Naive thymus-derived CD4-positive, alpha-beta T cell (primary cell): Measurements from ENCODE around the gene PTGIS. TPM values are rescaled to one million over a fixed set of nuclear protein-coding genes. Genes with fewer than 3 reads are reported as not detected.

Experiments used
- ATAC-seq: fragments of 150-1000 bp; cut with Tn5 transposase; 2 replicates; pipeline ENCODE4 v1.10.0; 2021; ENCODE audit warnings: mild to moderate bottlenecking, moderate library complexity
- CTCF ChIA-PET: fragments of 350-600 bp; sonication (Branson Sonifier 250); formaldehyde crosslinking; loops from one replicate; lab custom pipeline; 2021; ENCODE audit warnings: antibody characterized with exemption; lab: Charles Lee
- POLR2A ChIA-PET: fragments of 350-600 bp; sonication (Branson Sonifier 250); formaldehyde crosslinking; loops from one replicate; lab custom pipeline; 2021; ENCODE audit warnings: antibody characterized with exemption, inconsistent platforms; lab: Charles Lee
- DNase-seq, 9 donors: peaks; one replicate each; pipeline versions ENCODE4 v3.0.0 to v3.0.0-alpha.2; 2020 to 2022; ENCODE audit warnings: mixed read lengths in 1 of 9
- H3K27ac ChIP-seq: one replicate; pipeline ENCODE4 v1.7.0; 2013; ENCODE audit warnings: mild to moderate bottlenecking, low read depth, low read length, moderate library complexity
- H3K27me3 ChIP-seq, 2 donors: one replicate each; pipeline ENCODE4 v1.7.0; 2013; ENCODE audit warnings: low read length in 2 of 2, mild to moderate bottlenecking in 2 of 2, moderate library complexity in 2 of 2; ENCODE audit not compliant: control insufficient read depth in 2 of 2, insufficient read depth in 2 of 2
- H3K36me3 ChIP-seq, 3 experiments: 1 replicate in 2 of 3; 2 replicates in 1 of 3; pipeline ENCODE4 v1.7.0; 2013; ENCODE audit warnings: low read length in 3 of 3, mild to moderate bottlenecking in 3 of 3, moderate library complexity in 1 of 3; ENCODE audit not compliant: insufficient read depth in 3 of 3, control insufficient read depth in 2 of 3
- H3K4me1 ChIP-seq, 2 donors: one replicate each; pipeline ENCODE4 v1.7.0; 2013; ENCODE audit warnings: low read length in 2 of 2, mild to moderate bottlenecking in 2 of 2, moderate library complexity in 1 of 2; ENCODE audit not compliant: control insufficient read depth in 2 of 2, insufficient read depth in 2 of 2
- H3K4me3 ChIP-seq: 2 replicates; pipeline ENCODE4 v1.7.0; 2013; ENCODE audit warnings: mild to moderate bottlenecking, low read length
- H3K9me3 ChIP-seq, 3 experiments: 1 replicate in 2 of 3; 2 replicates in 1 of 3; pipeline ENCODE4 v1.7.0; 2013; ENCODE audit warnings: low read length in 3 of 3; ENCODE audit not compliant: control insufficient read depth in 2 of 3
- H3K27ac Mint-ChIP-seq, 9 donors: one replicate each; pipeline ENCODE4 v1.8.0; 2020 to 2022; ENCODE audit warnings: mixed read lengths in 9 of 9, mild to moderate bottlenecking in 8 of 9, moderate library complexity in 5 of 9, inconsistent platforms in 2 of 9
- H3K27me3 Mint-ChIP-seq, 5 donors: one replicate each; pipeline ENCODE4 v1.8.0; 2021 to 2022; ENCODE audit warnings: mixed read lengths in 5 of 5, mild to moderate bottlenecking in 1 of 5
- H3K36me3 Mint-ChIP-seq, 5 donors: one replicate each; pipeline ENCODE4 v1.8.0; 2020 to 2022; ENCODE audit warnings: mixed read lengths in 5 of 5, mild to moderate bottlenecking in 3 of 5, inconsistent platforms in 1 of 5
- H3K4me1 Mint-ChIP-seq, 7 donors: one replicate each; pipeline ENCODE4 v1.8.0; 2020 to 2022; ENCODE audit warnings: mixed read lengths in 7 of 7, mild to moderate bottlenecking in 3 of 7, inconsistent platforms in 1 of 7
- H3K4me3 Mint-ChIP-seq, 10 donors: one replicate each; pipeline ENCODE4 v1.8.0; 2020 to 2022; ENCODE audit warnings: mild to moderate bottlenecking in 10 of 10, mixed read lengths in 10 of 10, moderate library complexity in 6 of 10, inconsistent platforms in 2 of 10
- H3K9me3 Mint-ChIP-seq, 11 donors: one replicate each; pipeline ENCODE4 v1.8.0; 2020 to 2022; ENCODE audit warnings: mixed read lengths in 11 of 11, mild to moderate bottlenecking in 4 of 11, inconsistent platforms in 1 of 11, moderate library complexity in 1 of 11
- intact Hi-C, 2 donors: fragments of 100-400 bp; cut with micrococcal nuclease; formaldehyde crosslinking; loops; one replicate each; pipeline ENCODE4 v1.15.1; 2023
- polyA plus RNA-seq, 2 donors: library from polyadenylated mRNA; unstranded; fragments of 300-500 nt; fragmentation: Illumina TruSeq; gene quantifications; one replicate each; pipeline ENCODE4 v1.2.3, GENCODE V29; 2021
- total RNA-seq, 6 experiments: library from RNA in 5 of 6; stranded (reverse) in 5 of 6; gene quantifications; 1 replicate in 5 of 6; 2 replicates in 1 of 6; pipeline ENCODE4 v1.2.3 and lab custom pipeline; 2021 to 2026

PTGIS gene
- total and polyA plus RNA-seq, 7 experiments from 2014 or later, result 12.5 TPM; not detected in 6

DNA sequence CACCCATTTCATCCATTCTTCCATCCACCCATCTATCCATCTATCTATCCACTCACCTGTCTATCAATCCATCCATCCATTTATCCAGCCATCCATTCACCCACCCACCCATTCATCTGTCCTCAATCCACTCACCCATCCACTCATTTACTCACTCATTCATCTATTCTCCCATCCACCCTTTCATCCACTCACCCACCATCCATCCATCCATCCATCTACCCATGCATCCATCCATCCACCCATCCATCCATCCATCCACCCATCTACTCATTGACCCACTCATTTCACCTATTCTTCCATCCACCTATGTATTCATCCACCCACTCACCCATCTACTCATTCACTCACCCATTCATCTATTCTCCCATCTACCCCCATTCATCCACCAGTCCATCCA is 24.2 kb upstream of the PTGIS start:
- ChIA-PET CTCF (no interaction called here), POLR2A (no interaction called here)
- Mint-ChIP-seq H3K4me1 (peaks cover 0 to 85% (median 4%) of the 10 kb centered on the region in 7 donors), H3K27me3 (peaks cover 0 to 13% (median 4%) of the 10 kb centered on the region in 5 donors), H3K4me3 (peak overlapping the region in 1 of 10 donors; percentile 85), H3K36me3 (peaks cover 0 to 49% (median 0%) of the 10 kb centered on the region in 5 donors), H3K27ac (peak overlapping the region in 1 of 9 donors; percentile 97), H3K9me3 (peaks cover 0 to 17% (median 0%) of the 10 kb centered on the region in 11 donors)
- ATAC-seq, result no peak
- Histone ChIP-seq H3K36me3 (no peaks in the 10 kb centered on the region), H3K27ac (no peak overlapping the region), H3K9me3 (no peaks in the 10 kb centered on the region), H3K4me3 (no peak overlapping the region), H3K27me3 (no peaks in the 10 kb centered on the region), H3K4me1 (peaks cover 0 to 38% of the 10 kb centered on the region in 2 donors)
- intact Hi-C loops, result loop anchor here in 1 of 2 donors (5.0 to 10.0 kb wide), 3 partner anchors 210 to 1810 kb away; partner anchors contain the start of gene PTPN1
- no peak for DNase-seq

DNA sequence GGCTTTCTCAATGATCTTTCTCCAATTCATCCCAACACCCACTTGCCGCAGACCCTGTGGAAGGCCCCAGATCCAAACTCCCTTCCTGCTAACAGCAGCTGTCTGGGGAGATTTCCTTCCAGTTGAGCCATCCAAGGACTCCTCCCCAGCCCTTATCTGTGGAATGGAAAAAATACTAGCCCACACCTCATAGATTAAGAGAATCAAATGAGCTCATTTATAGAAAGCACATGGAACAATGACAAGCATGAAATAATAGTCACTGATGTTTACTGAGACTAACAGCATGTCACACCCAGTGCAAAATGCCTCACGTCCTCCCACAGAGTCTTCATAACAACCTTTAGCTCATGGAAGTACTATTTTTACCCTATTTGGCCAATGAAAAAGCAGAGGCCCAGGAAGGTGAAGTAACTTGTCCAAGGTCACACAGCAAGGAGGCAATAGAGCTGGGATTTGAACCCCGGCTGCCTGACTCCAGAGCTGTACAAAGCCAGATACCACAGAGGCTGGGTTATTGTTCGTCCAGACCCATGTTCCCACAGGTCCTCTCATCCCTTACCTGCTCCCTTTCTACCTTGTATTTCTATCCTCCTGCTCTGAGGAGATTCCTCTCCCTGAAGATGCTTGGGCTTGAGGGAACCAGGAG is 23.4 kb upstream of the PTGIS start:
- Histone ChIP-seq H3K9me3 (no peaks in the 10 kb centered on the region), H3K4me1 (peaks cover 0 to 36% of the 10 kb centered on the region in 2 donors), H3K4me3 (no peak overlapping the region), H3K27me3 (no peaks in the 10 kb centered on the region), H3K36me3 (no peaks in the 10 kb centered on the region), H3K27ac (no peak overlapping the region)
- DNase-seq (peak in 1 of 9 donors; percentile 48), ATAC-seq (no peak)
- Mint-ChIP-seq H3K9me3 (peaks cover 0 to 17% (median 0%) of the 10 kb centered on the region in 11 donors), H3K4me3 (peak overlapping the region in 1 of 10 donors; percentile 85), H3K4me1 (peaks cover 0 to 83% (median 3%) of the 10 kb centered on the region in 7 donors), H3K27me3 (peaks cover 0 to 13% (median 4%) of the 10 kb centered on the region in 5 donors), H3K36me3 (peaks cover 0 to 47% (median 0%) of the 10 kb centered on the region in 5 donors), H3K27ac (peak overlapping the region in 2 of 9 donors; percentile 11 to 97)
- intact Hi-C loops, result loop anchor here in 1 of 2 donors (5.0 to 10.0 kb wide), 3 partner anchors 211 to 1811 kb away; partner anchors contain the start of gene PTPN1
- ChIA-PET POLR2A (no interaction called here), CTCF (no interaction called here)

DNA sequence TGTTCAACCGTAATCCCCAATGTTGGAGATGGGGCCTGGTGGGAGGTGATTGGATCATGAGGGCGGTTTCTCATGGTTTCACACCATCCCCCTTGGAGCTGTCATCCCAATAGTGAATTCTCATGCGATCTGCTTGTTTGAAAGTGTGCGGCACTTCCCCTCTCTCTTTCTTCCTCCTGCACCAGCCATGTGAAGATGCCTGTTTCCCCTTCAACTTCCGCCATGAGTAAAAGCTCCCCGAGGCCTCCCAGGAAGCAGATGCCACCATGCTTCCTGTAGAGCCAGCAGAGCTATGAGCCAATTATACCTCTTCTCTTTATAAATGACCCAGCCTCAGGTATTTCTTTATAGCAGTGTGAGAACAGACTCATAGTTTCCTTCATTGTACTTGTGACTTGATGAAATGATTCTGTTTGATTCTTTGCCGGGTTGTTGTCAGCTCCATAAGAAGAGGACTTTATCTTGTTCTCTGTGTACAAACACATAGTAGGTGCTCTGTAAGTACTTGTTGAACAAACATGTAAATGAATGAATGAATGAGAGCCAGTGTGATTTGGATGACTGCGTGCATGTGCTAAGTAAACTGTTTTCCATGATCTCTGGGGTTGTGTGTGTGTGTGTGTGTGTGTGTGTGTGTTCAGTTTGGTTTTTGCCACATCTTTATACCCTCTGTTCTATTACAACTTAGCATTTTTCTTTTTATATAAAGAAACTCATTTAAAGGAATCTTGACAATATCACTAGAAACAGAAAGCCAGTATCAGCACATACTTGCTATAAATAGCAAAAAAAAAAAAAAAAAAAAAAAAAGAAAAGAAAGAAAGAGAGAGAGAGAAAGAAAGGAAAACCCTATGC is 22.5 kb upstream of the PTGIS start:
- Histone ChIP-seq H3K9me3 (no peaks in the 10 kb centered on the region), H3K27ac (no peak overlapping the region), H3K27me3 (no peaks in the 10 kb centered on the region), H3K4me1 (peaks cover 0 to 27% of the 10 kb centered on the region in 2 donors), H3K36me3 (no peaks in the 10 kb centered on the region), H3K4me3 (no peak overlapping the region)
- peaks cover 0 to 17% (median 0%) of the 10 kb centered on the region in 11 donors for H3K9me3 Mint-ChIP-seq
- H3K27ac Mint-ChIP-seq, result peak overlapping the region in 1 of 9 donors; percentile 97
- ATAC-seq (peak; percentile 18), DNase-seq (no peak)
- intact Hi-C loops, result loop anchor here in 1 of 2 donors (5.0 to 10.0 kb wide), 3 partner anchors 212 to 1812 kb away; partner anchors contain the start of gene PTPN1
- peaks cover 0 to 17% (median 4%) of the 10 kb centered on the region in 5 donors for H3K27me3 Mint-ChIP-seq
- H3K4me1 Mint-ChIP-seq, result peaks cover 0 to 78% (median 0%) of the 10 kb centered on the region in 7 donors
- ChIA-PET POLR2A (no interaction called here), CTCF (no interaction called here)
- H3K4me3 Mint-ChIP-seq, result peak overlapping the region in 1 of 10 donors; percentile 61
- peaks cover 0 to 41% (median 0%) of the 10 kb centered on the region in 5 donors for H3K36me3 Mint-ChIP-seq

DNA sequence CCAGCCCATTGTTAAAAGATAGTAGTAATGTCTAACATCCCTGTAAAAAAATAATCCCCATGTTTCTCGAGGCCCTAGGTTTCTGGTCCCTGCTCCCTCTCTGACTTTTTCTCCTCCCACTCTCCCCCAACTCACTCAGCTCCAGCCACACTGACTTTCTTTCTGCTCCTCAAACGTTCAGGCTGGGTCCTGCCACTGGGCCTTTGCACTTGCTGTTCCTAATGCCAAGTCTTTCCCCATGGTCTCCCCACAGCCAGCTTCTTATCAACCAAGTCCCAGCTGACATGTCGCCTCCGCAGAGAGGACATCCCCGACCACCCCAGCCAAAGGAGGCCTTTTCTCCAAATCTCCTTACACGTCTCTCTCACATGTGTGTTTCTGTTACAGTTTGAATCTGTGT is 21.8 kb upstream of the PTGIS start:
- Mint-ChIP-seq H3K36me3 (peaks cover 0 to 37% (median 0%) of the 10 kb centered on the region in 5 donors), H3K27me3 (peaks cover 0 to 15% (median 9%) of the 10 kb centered on the region in 5 donors), H3K9me3 (peaks cover 0 to 17% (median 0%) of the 10 kb centered on the region in 11 donors), H3K4me3 (peak overlapping the region in 1 of 10 donors; percentile 61), H3K4me1 (peaks cover 0 to 77% (median 0%) of the 10 kb centered on the region in 7 donors), H3K27ac (peak overlapping the region in 1 of 9 donors; percentile 97)
- ATAC-seq (no peak), DNase-seq (no peak)
- ChIA-PET POLR2A (no interaction called here), CTCF (no interaction called here)
- Histone ChIP-seq H3K4me1 (peaks cover 0 to 23% of the 10 kb centered on the region in 2 donors), H3K27ac (no peak overlapping the region), H3K4me3 (no peak overlapping the region), H3K36me3 (no peaks in the 10 kb centered on the region), H3K9me3 (no peaks in the 10 kb centered on the region), H3K27me3 (no peaks in the 10 kb centered on the region)
- intact Hi-C loops, result loop anchor here in 1 of 2 donors (5.0 to 10.0 kb wide), 3 partner anchors 213 to 1813 kb away; partner anchors contain the start of gene PTPN1

DNA sequence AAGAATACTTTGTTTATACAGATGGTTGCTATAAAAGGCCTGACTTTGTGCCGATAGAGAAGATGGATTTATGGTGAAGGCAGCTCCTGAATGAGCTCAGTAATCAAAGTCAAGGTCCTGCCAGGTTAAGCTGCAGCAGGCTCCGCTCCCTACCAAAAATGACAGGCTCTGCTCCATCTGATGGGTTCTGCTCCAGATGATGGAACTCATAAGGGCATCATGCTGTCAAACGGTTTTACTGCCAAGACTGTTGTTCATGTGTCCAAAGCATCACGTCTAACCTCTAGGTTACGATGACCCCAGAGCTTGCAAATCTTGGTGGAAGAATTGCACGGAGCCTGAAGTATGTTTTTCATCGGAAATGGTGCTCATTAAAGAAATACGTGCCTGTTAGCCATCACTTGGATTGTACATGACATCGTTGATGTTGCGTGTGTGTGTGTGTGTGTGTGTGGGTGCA is 19.2 kb upstream of the PTGIS start:
- H3K4me3 ChIP-seq, result no peak overlapping the region
- CTCF ChIA-PET, result interaction anchor here (0.7 kb wide), 1 partner anchor 206 kb away, joined by 3 read pairs; no protein-coding TSS in a partner anchor

More for the DNA sequence above, 19.2 kb upstream of the PTGIS start:
- DNase-seq (no peak), ATAC-seq (no peak)
- Mint-ChIP-seq H3K36me3 (peaks cover 0 to 38% (median 0%) of the 10 kb centered on the region in 5 donors), H3K27ac (peak overlapping the region in 1 of 9 donors; percentile 43), H3K4me3 (no peak overlapping the region), H3K27me3 (peaks cover 0 to 19% (median 14%) of the 10 kb centered on the region in 5 donors), H3K4me1 (peaks cover 0 to 64% (median 0%) of the 10 kb centered on the region in 7 donors), H3K9me3 (peaks cover 0 to 17% (median 6%) of the 10 kb centered on the region in 11 donors)
- Histone ChIP-seq H3K36me3 (no peaks in the 10 kb centered on the region), H3K4me1 (peaks cover 0 to 3% of the 10 kb centered on the region in 2 donors), H3K27ac (no peak overlapping the region), H3K9me3 (peaks cover 0 to 8% (median 0%) of the 10 kb centered on the region in 3 experiments), H3K27me3 (no peaks in the 10 kb centered on the region)
- intact Hi-C loops, result no loop called here
- POLR2A ChIA-PET, result no interaction called here
